HCT116 (cell line): ENCODE measurements around the gene TOP1. TPM values are rescaled to one million over a fixed set of nuclear protein-coding genes. Genes with fewer than 3 reads are reported as not detected.

Source experiments
- ATAC-seq: fragments of 200-7000 bp; cut with Tn5 transposase; 2 replicates; pipeline ENCODE4 v1.9.1; 2020; ENCODE audit warnings: mild to moderate bottlenecking, moderate library complexity
- BruUV-seq: library from RNA; stranded (reverse); fragments of 400-500 nt; replicated peaks from 2 replicates; lab custom pipeline; 2021; lab: Mats Ljungman, UMichigan
- CTCF ChIA-PET: fragments of 300-600 bp; sonication (Branson Sonifier 250); formaldehyde crosslinking; loops from one replicate; lab custom pipeline; 2021; ENCODE audit warnings: antibody characterized with exemption; lab: Charles Lee
- POLR2A ChIA-PET: fragments of 300-600, 350-600 bp; sonication (Branson Sonifier 250); formaldehyde crosslinking; loops from one replicate; lab custom pipeline; 2021; ENCODE audit warnings: antibody characterized with exemption; lab: Charles Lee
- RAD21 ChIA-PET, 2 experiments: fragments of 300-600 bp; sonication (Branson Sonifier 250); formaldehyde crosslinking; loops; one replicate each; lab custom pipeline; 2023; ENCODE audit warnings: low total read pairs in 2 of 2; ENCODE audit not compliant: uncharacterized antibody in 2 of 2, unreplicated experiment in 2 of 2, low non-redundant PET in 1 of 2; lab: Charles Lee
- DNase-seq: peaks from one replicate; pipeline ENCODE4 v3.0.0-alpha.2; 2010; ENCODE audit warnings: low read depth, low spot score
- H2AFZ ChIP-seq: fragments of 200-600 bp; shearing (Covaris generic), sonication (generic); 2 replicates; pipeline ENCODE4 v1.6.1; 2017; ENCODE audit warnings: low read depth, mixed run types, mixed read lengths, antibody characterized with exemption, low read length; ENCODE audit not compliant: poor library complexity, severe bottlenecking
- H3K27ac ChIP-seq: 2 replicates; pipeline ENCODE4 v1.5.1; 2012; ENCODE audit warnings: low read depth, low read length
- H3K27me3 ChIP-seq: fragments of 200-600 bp; sonication (generic); 2 replicates; pipeline ENCODE4 v1.6.1; 2016; ENCODE audit warnings: mixed run types, low read length, mixed read lengths; ENCODE audit not compliant: insufficient read depth
- H3K36me3 ChIP-seq, 2 experiments: fragments of 200-500 bp in 1 of 2; fragments of 200-600 bp in 1 of 2; sonication (Bioruptor generic) in 1 of 2; sonication (generic) in 1 of 2; 2 replicates each; pipeline versions ENCODE4 v1.5.1 to v1.6.1; 2014 to 2016; ENCODE audit warnings: low read length in 2 of 2, inconsistent platforms in 1 of 2, mixed read lengths in 1 of 2, mixed run types in 1 of 2; ENCODE audit not compliant: insufficient read depth in 2 of 2, control insufficient read depth in 1 of 2
- H3K4me1 ChIP-seq, 2 experiments: fragments of 200-600 bp in 1 of 2; sonication (generic) in 1 of 2; 2 replicates each; pipeline versions ENCODE4 v1.5.1 to v1.6.1; 2012 to 2017; ENCODE audit warnings: low read length in 2 of 2, inconsistent platforms in 1 of 2, mild to moderate bottlenecking in 1 of 2, mixed read lengths in 1 of 2, mixed run types in 1 of 2, moderate library complexity in 1 of 2; ENCODE audit not compliant: insufficient read depth in 2 of 2, control insufficient read depth in 1 of 2
- H3K4me2 ChIP-seq: fragments of 200-600 bp; sonication (generic); 2 replicates; pipeline ENCODE4 v1.6.1; 2017; ENCODE audit warnings: mixed run types, low read length, mixed read lengths
- H3K4me3 ChIP-seq, 2 experiments: fragments of 200-600 bp in 1 of 2; sonication (generic) in 1 of 2; replicated peaks in 1 of 2; 2 replicates each; pipeline ENCODE4 v1.5.1; 2011 to 2016; ENCODE audit warnings: low read length in 2 of 2, control low read depth in 1 of 2, low read depth in 1 of 2, mild to moderate bottlenecking in 1 of 2, mixed read lengths in 1 of 2, mixed run types in 1 of 2
- H3K79me2 ChIP-seq: fragments of 200-600 bp; sonication (generic); 2 replicates; pipeline ENCODE4 v1.6.1; 2017; ENCODE audit warnings: mild to moderate bottlenecking, mixed run types, low read length, moderate library complexity, mixed read lengths; ENCODE audit not compliant: insufficient read depth
- H3K9ac ChIP-seq: fragments of 200-600 bp; sonication (generic); 2 replicates; pipeline ENCODE4 v1.6.1; 2016; ENCODE audit warnings: low read length, mixed read lengths
- H3K9me2 ChIP-seq: fragments of 200-600 bp; sonication (generic), shearing (Covaris generic); 2 replicates; pipeline ENCODE4 v1.6.1; 2017; ENCODE audit warnings: mixed run types, mild to moderate bottlenecking, moderate library complexity; ENCODE audit not compliant: insufficient read depth
- H3K9me3 ChIP-seq, 2 experiments: fragments of 200-500 bp in 1 of 2; fragments of 200-600 bp in 1 of 2; sonication (Bioruptor generic) in 1 of 2; sonication (generic) in 1 of 2; 2 replicates each; pipeline ENCODE4 v1.6.1; 2014 to 2017; ENCODE audit warnings: low read length in 2 of 2, mixed read lengths in 2 of 2, inconsistent platforms in 1 of 2, low read depth in 1 of 2, mild to moderate bottlenecking in 1 of 2, mixed run types in 1 of 2, moderate library complexity in 1 of 2; ENCODE audit not compliant: control insufficient read depth in 1 of 2, insufficient read depth in 1 of 2
- H4K20me1 ChIP-seq: fragments of 200-600 bp; sonication (generic), shearing (Covaris generic); 2 replicates; pipeline ENCODE4 v1.6.1; 2017; ENCODE audit warnings: mixed run types, mild to moderate bottlenecking, moderate library complexity; ENCODE audit not compliant: insufficient read depth
- ATF3 ChIP-seq: IDR thresholded peaks from 2 replicates; pipeline ENCODE4 v1.6.1; 2012
- EZH2 ChIP-seq: fragments of 200-600 bp; sonication (generic); IDR thresholded peaks from 2 replicates; pipeline ENCODE4 v1.6.1; 2017; ENCODE audit warnings: antibody characterized with exemption, mixed run types
- EZH2phosphoT487 ChIP-seq: fragments of 200-600 bp; IDR thresholded peaks from 2 replicates; pipeline ENCODE4 v1.6.1; 2018; ENCODE audit warnings: antibody characterized with exemption, borderline replicate concordance
- POLR2AphosphoS5 ChIP-seq: IDR thresholded peaks from 2 replicates; pipeline ENCODE4 v1.6.1; 2011; ENCODE audit warnings: mild to moderate bottlenecking, low read depth, low read length, moderate library complexity
- RAD21 ChIP-seq: IDR thresholded peaks from 2 replicates; pipeline ENCODE4 v1.6.1; 2012; ENCODE audit warnings: low read depth, mild to moderate bottlenecking
- REST ChIP-seq: IDR thresholded peaks from 2 replicates; pipeline ENCODE4 v1.6.1; 2012; ENCODE audit warnings: low read depth
- SIN3A ChIP-seq: IDR thresholded peaks from 2 replicates; pipeline ENCODE4 v1.6.1; 2012; ENCODE audit warnings: low read depth
- SRF ChIP-seq: IDR thresholded peaks from 2 replicates; pipeline ENCODE4 v1.6.1; 2012; ENCODE audit warnings: low read depth
- YY1 ChIP-seq: IDR thresholded peaks from 2 replicates; pipeline ENCODE4 v1.6.1; 2011; ENCODE audit warnings: low read length, low read depth, moderate library complexity, mild to moderate bottlenecking; ENCODE audit not compliant: insufficient replicate concordance; ENCODE audit errors: extremely low read depth
- intact Hi-C: fragments of 100-400 bp; cut with micrococcal nuclease; formaldehyde crosslinking; loops from 2 replicates; pipeline ENCODE4 v1.10.0; 2022
- total RNA-seq: library from RNA; stranded (reverse); gene quantifications from one replicate; pipeline ENCODE4 v1.2.1, GENCODE V29; 2021; ENCODE audit not compliant: unreplicated experiment

Gene TOP1
- total RNA-seq, 1 experiment from 2014 or later = 190 TPM

- Histone ChIP-seq H2AFZ (no peak overlapping the region), H3K27me3 (no peaks in the 10 kb centered on the region), H3K79me2 (no peaks in the 10 kb centered on the region), H3K27ac (no peak overlapping the region), H3K4me1 (peaks cover 0 to under 1% of the 10 kb centered on the region in 2 experiments; a peak in 1 of 4 replicates), H3K36me3 (peaks cover 14 to 25% of the 10 kb centered on the region in 2 experiments), H3K9ac (no peak overlapping the region), H3K9me2 (no peaks in the 10 kb centered on the region), H3K4me2 (no peak overlapping the region), H3K9me3 (no peaks in the 10 kb centered on the region), H4K20me1 (no peaks in the 10 kb centered on the region), H3K4me3 (no peak overlapping the region)
- CTCF ChIA-PET = interaction anchor here (4.8 kb wide), 1 partner anchor 168 kb away, joined by 83 read pairs; the partner anchor contains the start of gene LPIN3
- RAD21 ChIA-PET = interaction anchor here (1.0 to 1.5 kb wide), 2 partner anchors 168 kb away, joined by 5 to 17 read pairs; partner anchors contain the start of gene LPIN3 (in 1 of the 2)
- DNase-seq (no peak), ATAC-seq (no peak)
- intact Hi-C loops = loop anchor here (5.0 kb wide), 1 partner anchor 240 kb away; no protein-coding TSS in a partner anchor
- TF ChIP-seq SRF = no peak
- no peak for TF ChIP-seq SIN3A
- TF ChIP-seq POLR2AphosphoS5 = no peak
- no peak for TF ChIP-seq REST
- no peak for TF ChIP-seq EZH2
- TF ChIP-seq YY1 = no peak
- TF ChIP-seq EZH2phosphoT487 = no peak
- no peak for TF ChIP-seq ATF3
- TF ChIP-seq RAD21 = no peak
- no TSS peak for BruUV-seq
- POLR2A ChIA-PET = interaction anchor here (1.8 kb wide), 1 partner anchor 169 kb away, joined by 4 read pairs; the partner anchor contains the start of gene LPIN3
Measured at GRCh38 chr20:41171736-41172295, 143.2 kb downstream of the TOP1 start.
